Osteoblast (primary cell): ENCODE data around the gene EYA3. TPM values are rescaled to one million over a fixed set of nuclear protein-coding genes. Genes with fewer than 3 reads are reported as not detected.

Experiments
- DNase-seq: peaks from one replicate; pipeline ENCODE4 v3.0.0; 2011; ENCODE audit warnings: low spot score, mixed read lengths; ENCODE audit not compliant: insufficient read length; ENCODE audit errors: missing footprints
- H2AFZ ChIP-seq: 2 replicates; pipeline ENCODE4 v1.6.0; 2011; ENCODE audit warnings: mild to moderate bottlenecking, low read length
- H3K27ac ChIP-seq: 2 replicates; pipeline ENCODE4 v1.5.1; 2011; ENCODE audit warnings: mild to moderate bottlenecking, low read depth, low read length, moderate library complexity
- H3K27me3 ChIP-seq: 2 replicates; pipeline ENCODE4 v1.6.0; 2012; ENCODE audit warnings: mild to moderate bottlenecking, control low read depth, inconsistent platforms, low read length, moderate library complexity; ENCODE audit not compliant: insufficient read depth
- H3K36me3 ChIP-seq: 2 replicates; pipeline ENCODE4 v1.5.1; 2011; ENCODE audit warnings: mild to moderate bottlenecking, low read length, control low read depth, moderate library complexity; ENCODE audit not compliant: insufficient read depth
- H3K4me1 ChIP-seq: 2 replicates; pipeline ENCODE4 v1.5.1; 2011; ENCODE audit warnings: mild to moderate bottlenecking, low read length, control low read depth, moderate library complexity; ENCODE audit not compliant: insufficient read depth
- H3K4me2 ChIP-seq: 2 replicates; pipeline ENCODE4 v1.6.0; 2011; ENCODE audit warnings: mild to moderate bottlenecking, low read length; ENCODE audit not compliant: insufficient read depth
- H3K4me3 ChIP-seq: fragments of 200-600 bp; sonication (generic); 3 replicates; pipeline ENCODE4 v1.5.1; 2012; ENCODE audit warnings: mild to moderate bottlenecking, low read length, inconsistent platforms; ENCODE audit not compliant: insufficient read depth
- H3K79me2 ChIP-seq: 2 replicates; pipeline ENCODE4 v1.6.0; 2012; ENCODE audit warnings: mild to moderate bottlenecking, low read length, control low read depth, inconsistent platforms; ENCODE audit not compliant: insufficient read depth
- H3K9me3 ChIP-seq: 2 replicates; pipeline ENCODE4 v1.5.1; 2011; ENCODE audit warnings: low read depth, low read length, control low read depth
- H4K20me1 ChIP-seq: 2 replicates; pipeline ENCODE4 v1.6.0; 2012; ENCODE audit warnings: mild to moderate bottlenecking, low read length, control low read depth; ENCODE audit not compliant: insufficient read depth
- total RNA-seq: library from RNA; depleted of rRNA; stranded (reverse); fragments of >200 nt; gene quantifications from 2 replicates; pipeline ENCODE4 v1.2.3, GENCODE V29; 2012
- TF ChIP-seq, protein P1 (sequence below): IDR thresholded peaks from 2 replicates; pipeline ENCODE4 v1.5.1; 2011; ENCODE audit warnings: mild to moderate bottlenecking, low read depth, low read length, moderate library complexity; ENCODE audit errors: extremely low read depth

The EYA3 gene
- total RNA-seq, 1 donor = 10.9 TPM

DNA sequence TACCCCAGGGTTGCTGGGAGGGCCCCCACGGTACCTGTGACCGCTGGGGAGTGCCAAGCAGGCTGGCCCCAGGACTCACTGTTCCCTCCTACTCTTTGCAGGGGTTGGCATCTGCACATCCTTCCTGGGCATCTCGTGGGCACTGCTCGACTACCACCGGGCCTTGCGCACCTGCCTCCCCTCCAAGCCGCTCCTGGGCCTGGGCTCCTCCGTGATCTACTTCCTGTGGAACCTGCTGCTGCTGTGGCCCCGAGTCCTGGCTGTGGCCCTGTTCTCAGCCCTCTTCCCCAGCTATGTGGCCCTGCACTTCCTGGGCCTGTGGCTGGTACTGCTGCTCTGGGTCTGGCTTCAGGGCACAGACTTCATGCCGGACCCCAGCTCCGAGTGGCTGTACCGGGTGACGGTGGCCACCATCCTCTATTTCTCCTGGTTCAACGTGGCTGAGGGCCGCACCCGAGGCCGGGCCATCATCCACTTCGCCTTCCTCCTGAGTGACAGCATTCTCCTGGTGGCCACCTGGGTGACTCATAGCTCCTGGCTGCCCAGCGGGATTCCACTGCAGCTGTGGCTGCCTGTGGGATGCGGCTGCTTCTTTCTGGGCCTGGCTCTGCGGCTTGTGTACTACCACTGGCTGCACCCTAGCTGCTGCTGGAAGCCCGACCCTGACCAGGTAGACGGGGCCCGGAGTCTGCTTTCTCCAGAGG is 121.9 kb downstream of the EYA3 start:
- Histone ChIP-seq H3K4me2 (no peak overlapping the region), H3K9me3 (no peaks in the 10 kb centered on the region), H4K20me1 (no peaks in the 10 kb centered on the region), H2AFZ (no peak overlapping the region), H3K79me2 (peaks cover 33% of the 10 kb centered on the region), H3K27me3 (no peaks in the 10 kb centered on the region), H3K4me1 (peaks cover 45% of the 10 kb centered on the region), H3K27ac (no peak overlapping the region), H3K4me3 (no peak overlapping the region), H3K36me3 (peaks cover 20% of the 10 kb centered on the region)
- no peak for DNase-seq
- TF ChIP-seq, protein P1, sequence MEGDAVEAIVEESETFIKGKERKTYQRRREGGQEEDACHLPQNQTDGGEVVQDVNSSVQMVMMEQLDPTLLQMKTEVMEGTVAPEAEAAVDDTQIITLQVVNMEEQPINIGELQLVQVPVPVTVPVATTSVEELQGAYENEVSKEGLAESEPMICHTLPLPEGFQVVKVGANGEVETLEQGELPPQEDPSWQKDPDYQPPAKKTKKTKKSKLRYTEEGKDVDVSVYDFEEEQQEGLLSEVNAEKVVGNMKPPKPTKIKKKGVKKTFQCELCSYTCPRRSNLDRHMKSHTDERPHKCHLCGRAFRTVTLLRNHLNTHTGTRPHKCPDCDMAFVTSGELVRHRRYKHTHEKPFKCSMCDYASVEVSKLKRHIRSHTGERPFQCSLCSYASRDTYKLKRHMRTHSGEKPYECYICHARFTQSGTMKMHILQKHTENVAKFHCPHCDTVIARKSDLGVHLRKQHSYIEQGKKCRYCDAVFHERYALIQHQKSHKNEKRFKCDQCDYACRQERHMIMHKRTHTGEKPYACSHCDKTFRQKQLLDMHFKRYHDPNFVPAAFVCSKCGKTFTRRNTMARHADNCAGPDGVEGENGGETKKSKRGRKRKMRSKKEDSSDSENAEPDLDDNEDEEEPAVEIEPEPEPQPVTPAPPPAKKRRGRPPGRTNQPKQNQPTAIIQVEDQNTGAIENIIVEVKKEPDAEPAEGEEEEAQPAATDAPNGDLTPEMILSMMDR = no peak

DNA sequence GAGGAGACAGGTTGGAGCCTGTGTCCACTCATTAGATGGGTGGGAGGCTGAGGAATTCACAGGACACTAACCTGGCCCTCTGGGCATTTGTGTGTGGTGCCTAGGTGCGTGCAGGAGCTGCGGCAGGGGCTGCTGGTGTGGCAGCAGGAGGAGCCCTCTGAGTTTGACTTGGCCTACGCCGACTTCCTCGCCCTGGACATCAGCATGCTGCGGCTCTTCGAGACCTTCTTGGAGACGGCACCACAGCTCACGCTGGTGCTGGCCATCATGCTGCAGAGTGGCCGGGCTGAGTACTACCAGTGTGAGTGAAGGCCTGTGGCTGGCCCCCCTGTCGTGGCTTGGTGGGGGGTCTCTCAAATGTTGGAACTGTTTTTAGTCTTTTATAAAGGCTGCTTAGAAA is 125.0 kb downstream of the EYA3 start:
- H3K36me3 ChIP-seq = peaks cover 20% of the 10 kb centered on the region
- DNase-seq = peak; percentile 35
- H4K20me1 ChIP-seq = no peaks in the 10 kb centered on the region
- H3K27ac ChIP-seq = no peak overlapping the region
- peaks cover 44% of the 10 kb centered on the region for H3K79me2 ChIP-seq
- H2AFZ ChIP-seq = no peak overlapping the region
- no peak overlapping the region for H3K4me2 ChIP-seq
- H3K4me1 ChIP-seq = peaks cover 30% of the 10 kb centered on the region
- H3K4me3 ChIP-seq = no peak overlapping the region
- TF ChIP-seq, protein P1 = no peak
- H3K9me3 ChIP-seq = no peaks in the 10 kb centered on the region
- H3K27me3 ChIP-seq = no peaks in the 10 kb centered on the region

DNA sequence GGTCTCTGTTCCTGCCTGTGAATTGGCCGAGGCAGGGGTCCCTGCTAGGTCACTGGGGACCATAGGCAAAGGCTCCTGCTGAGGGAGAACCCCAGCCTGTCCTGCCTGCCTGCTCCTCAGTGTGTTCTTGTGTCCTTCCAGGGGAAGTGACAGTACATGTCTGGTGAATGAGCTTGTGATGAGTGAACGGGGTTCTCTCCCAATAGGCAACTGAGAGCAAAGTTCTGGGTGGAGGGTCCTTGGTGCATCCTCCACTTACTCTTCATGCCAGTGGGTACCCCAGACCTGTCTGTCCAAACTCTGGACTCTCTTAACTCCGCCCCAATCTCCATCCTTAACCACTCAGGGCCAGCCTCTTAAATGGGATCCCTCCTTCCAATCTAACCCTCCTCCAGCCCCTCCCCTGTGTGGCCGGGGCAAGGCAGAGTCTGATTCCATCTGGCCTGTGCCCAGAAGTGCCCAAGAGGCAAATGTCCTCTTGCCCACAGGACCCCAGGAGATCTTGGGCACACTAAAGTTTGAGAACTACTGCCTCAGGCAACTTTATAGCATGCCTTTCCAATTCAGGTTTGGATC is 126.7 kb downstream of the EYA3 start:
- H2AFZ ChIP-seq = peak overlapping the region; percentile 24
- TF ChIP-seq, protein P1 = no peak
- H3K4me2 ChIP-seq = peak overlapping the region; percentile 91
- H3K4me3 ChIP-seq = peak overlapping the region; percentile 5
- H3K27ac ChIP-seq = peak overlapping the region; percentile 42
- no peaks in the 10 kb centered on the region for H3K9me3 ChIP-seq
- no peaks in the 10 kb centered on the region for H4K20me1 ChIP-seq
- DNase-seq = peak; percentile 89
- H3K79me2 ChIP-seq = peaks cover 44% of the 10 kb centered on the region
- peaks cover 18% of the 10 kb centered on the region for H3K4me1 ChIP-seq
- peaks cover 6% of the 10 kb centered on the region for H3K36me3 ChIP-seq
- no peaks in the 10 kb centered on the region for H3K27me3 ChIP-seq
